HepG2 (cell line): ENCODE results near the gene ATP6V0D1. TPM values are rescaled to one million over a fixed set of nuclear protein-coding genes. Genes with fewer than 3 reads are reported as not detected.

Source experiments
- CEBPG ChIP-seq: IDR thresholded peaks from 2 replicates; pipeline ENCODE4 v1.6.1; 2016
- ERF ChIP-seq: IDR thresholded peaks from 2 replicates; pipeline ENCODE4 v1.6.1; 2018; ENCODE audit warnings: missing biosample characterization, missing genetic modification reagents
- EZH2 ChIP-seq: conservative IDR thresholded peaks from 2 replicates; pipeline ENCODE4 v1.6.1; 2012; ENCODE audit warnings: mild to moderate bottlenecking, low read depth, low read length, moderate library complexity
- HMG20B ChIP-seq: conservative IDR thresholded peaks from 2 replicates; pipeline ENCODE4 v1.6.1; 2016; ENCODE audit warnings: missing genetic modification reagents, missing compliant biosample characterization
- NCOA2 ChIP-seq: sonication (generic); formaldehyde crosslinking; IDR thresholded peaks from 2 replicates; pipeline ENCODE4 v1.8.0; 2022; ENCODE audit warnings: inconsistent platforms
- NPAS2 ChIP-seq: sonication (generic); formaldehyde crosslinking; IDR thresholded peaks from 2 replicates; pipeline ENCODE4 v1.8.0; 2022; ENCODE audit warnings: mild to moderate bottlenecking, missing genetic modification reagents, borderline replicate concordance
- PHB2 ChIP-seq: fragments of 450-650 bp; IDR thresholded peaks from 2 replicates; pipeline ENCODE4 v1.6.1; 2018; ENCODE audit not compliant: partially characterized antibody
- PHF5A ChIP-seq: IDR thresholded peaks from one replicate; pipeline ENCODE4 v1.6.1; 2018; ENCODE audit warnings: low read depth, missing genetic modification reagents; ENCODE audit not compliant: unreplicated experiment
- RNF2 ChIP-seq: fragments of 450-650 bp; conservative IDR thresholded peaks from 2 replicates; pipeline ENCODE4 v1.6.1; 2016; ENCODE audit warnings: low read depth
- SRSF4 ChIP-seq: fragments of 200-400 bp; formaldehyde crosslinking; IDR thresholded peaks from one replicate; pipeline ENCODE4 v1.6.1; 2018; ENCODE audit warnings: mild to moderate bottlenecking, low read depth, low read length, moderate library complexity; ENCODE audit not compliant: poor library complexity, severe bottlenecking
- WIZ ChIP-seq: sonication (generic); formaldehyde crosslinking; IDR thresholded peaks from 2 replicates; pipeline ENCODE4 v1.5.1; 2020; ENCODE audit warnings: mild to moderate bottlenecking, missing genetic modification reagents
- ZKSCAN8 ChIP-seq: IDR thresholded peaks from 2 replicates; pipeline ENCODE4 v1.6.1; 2016; ENCODE audit warnings: borderline replicate concordance, missing genetic modification reagents, missing compliant biosample characterization
- ZNF446 ChIP-seq: sonication (generic); formaldehyde crosslinking; IDR thresholded peaks from 2 replicates; pipeline ENCODE4 v1.5.0; 2020; ENCODE audit warnings: mild to moderate bottlenecking, missing genetic modification reagents
- ZSCAN22 ChIP-seq: sonication (generic); formaldehyde crosslinking; IDR thresholded peaks from 2 replicates; pipeline ENCODE4 v1.4.0; 2020; ENCODE audit warnings: mild to moderate bottlenecking, missing genetic modification reagents
- polyA plus RNA-seq, 8 experiments: library from polyadenylated mRNA; depleted of rRNA in 3 of 8; stranded (reverse) in 7 of 8; unstranded in 1 of 8; fragments of >200 nt; fragmentation: Illumina TruSeq in 4 of 8; extraction: Trizol in 4 of 8; gene quantifications; 2 replicates each; pipeline versions ENCODE4 v1.2.1 to v1.2.3, GENCODE V29; 2011 to 2016; ENCODE audit warnings: low read depth in 4 of 8, missing spikeins in 1 of 8, mixed read lengths in 1 of 8; ENCODE audit not compliant: insufficient read depth in 1 of 8
- total RNA-seq, 5 experiments: library from RNA; depleted of rRNA; stranded (reverse); fragments of >200 nt; fragmentation: Illumina TruSeq; extraction: Trizol; gene quantifications; 2 replicates each; pipeline ENCODE4 v1.2.3, GENCODE V29; 2016; ENCODE audit warnings: low read depth in 1 of 5
- TF ChIP-seq, protein P1 (sequence below): sonication (generic); formaldehyde crosslinking; IDR thresholded peaks from 2 replicates; pipeline ENCODE4 v1.9.0; 2021; ENCODE audit warnings: missing genetic modification reagents, borderline replicate concordance
- TF ChIP-seq, protein P2 (sequence below): sonication (generic); formaldehyde crosslinking; IDR thresholded peaks from 2 replicates; pipeline ENCODE4 v1.4.0; 2020; ENCODE audit warnings: missing genetic modification reagents
- TF ChIP-seq, protein P3 (sequence below): sonication (generic); formaldehyde crosslinking; IDR thresholded peaks from 2 replicates; pipeline ENCODE4 v1.4.0; 2020; ENCODE audit warnings: missing genetic modification reagents
- TF ChIP-seq, protein P4 (sequence below), 2 experiments: sonication (generic) in 1 of 2; formaldehyde crosslinking in 1 of 2; IDR thresholded peaks; 2 replicates each; pipeline versions ENCODE4 v1.5.1 to v1.6.1; 2011 to 2020; ENCODE audit warnings: borderline replicate concordance in 1 of 2, low read depth in 1 of 2, low read length in 1 of 2, mild to moderate bottlenecking in 1 of 2, missing genetic modification reagents in 1 of 2, moderate library complexity in 1 of 2
- TF ChIP-seq, protein P5 (sequence below): sonication (generic); formaldehyde crosslinking; IDR thresholded peaks from 2 replicates; pipeline ENCODE4 v1.5.1; 2020; ENCODE audit warnings: missing genetic modification reagents, mild to moderate bottlenecking, borderline replicate concordance

Gene ATP6V0D1
- total and polyA plus RNA-seq, 2 of the 13 experiments (the other 11 are each of a cell fraction or from before 2014, with no cell fraction given), result 51.1 to 61.3 TPM

DNA sequence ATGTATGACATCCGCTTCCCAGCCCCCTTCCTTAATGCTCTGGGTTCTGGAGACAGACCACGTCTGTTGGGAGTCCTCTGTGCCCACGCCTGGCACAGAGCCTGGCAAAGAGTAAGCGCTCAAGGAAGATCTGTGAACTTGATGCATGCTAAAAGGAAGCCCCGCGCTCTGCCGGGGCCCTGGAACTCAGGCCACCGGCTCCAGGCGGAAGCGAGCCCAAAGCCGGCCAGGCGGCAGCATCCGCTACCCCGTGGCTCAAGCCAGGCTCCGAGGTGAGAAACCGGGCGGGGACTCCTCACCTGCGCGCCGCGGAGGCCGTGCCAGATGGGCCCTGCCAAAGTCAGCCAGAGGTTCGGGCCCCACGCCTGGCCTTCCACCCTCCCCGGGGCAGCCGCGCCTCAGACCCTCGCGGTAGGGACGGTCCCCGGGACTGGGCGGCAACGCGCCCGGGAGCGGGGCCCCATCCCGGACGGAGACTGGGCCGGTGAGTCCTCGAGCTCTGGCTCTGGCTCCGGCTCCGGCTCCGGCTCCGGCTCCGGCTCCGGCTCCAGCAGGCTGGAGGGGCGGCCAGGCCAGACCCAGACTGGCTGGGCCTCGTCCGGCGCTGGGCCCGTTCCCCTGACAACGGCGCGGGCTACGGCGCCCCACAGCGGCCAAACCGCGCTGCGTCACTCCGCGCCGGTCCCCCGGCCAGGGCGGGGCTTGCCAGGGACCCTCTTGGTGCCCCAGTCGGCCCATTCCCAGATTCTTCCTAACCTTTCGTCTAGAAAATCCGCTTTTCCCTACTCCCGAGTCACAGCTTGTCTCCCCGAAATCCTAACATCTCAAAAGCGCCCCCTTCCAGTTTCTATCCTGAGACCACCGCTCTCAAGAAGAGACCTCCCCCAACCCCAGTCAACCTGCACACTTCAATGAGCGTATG is 64.8 kb downstream of the ATP6V0D1 start, which contains the start of gene ZDHHC1 (continued):
- TF ChIP-seq, protein P1, sequence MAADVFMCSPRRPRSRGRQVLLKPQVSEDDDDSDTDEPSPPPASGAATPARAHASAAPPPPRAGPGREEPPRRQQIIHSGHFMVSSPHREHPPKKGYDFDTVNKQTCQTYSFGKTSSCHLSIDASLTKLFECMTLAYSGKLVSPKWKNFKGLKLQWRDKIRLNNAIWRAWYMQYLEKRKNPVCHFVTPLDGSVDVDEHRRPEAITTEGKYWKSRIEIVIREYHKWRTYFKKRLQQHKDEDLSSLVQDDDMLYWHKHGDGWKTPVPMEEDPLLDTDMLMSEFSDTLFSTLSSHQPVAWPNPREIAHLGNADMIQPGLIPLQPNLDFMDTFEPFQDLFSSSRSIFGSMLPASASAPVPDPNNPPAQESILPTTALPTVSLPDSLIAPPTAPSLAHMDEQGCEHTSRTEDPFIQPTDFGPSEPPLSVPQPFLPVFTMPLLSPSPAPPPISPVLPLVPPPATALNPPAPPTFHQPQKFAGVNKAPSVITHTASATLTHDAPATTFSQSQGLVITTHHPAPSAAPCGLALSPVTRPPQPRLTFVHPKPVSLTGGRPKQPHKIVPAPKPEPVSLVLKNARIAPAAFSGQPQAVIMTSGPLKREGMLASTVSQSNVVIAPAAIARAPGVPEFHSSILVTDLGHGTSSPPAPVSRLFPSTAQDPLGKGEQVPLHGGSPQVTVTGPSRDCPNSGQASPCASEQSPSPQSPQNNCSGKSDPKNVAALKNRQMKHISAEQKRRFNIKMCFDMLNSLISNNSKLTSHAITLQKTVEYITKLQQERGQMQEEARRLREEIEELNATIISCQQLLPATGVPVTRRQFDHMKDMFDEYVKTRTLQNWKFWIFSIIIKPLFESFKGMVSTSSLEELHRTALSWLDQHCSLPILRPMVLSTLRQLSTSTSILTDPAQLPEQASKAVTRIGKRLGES (CRISPR knock-in tag), result peak; percentile 60; the same call in 1 of the 2 replicates
- peak; percentile 48; the same call in 1 of the 2 replicates for TF ChIP-seq ERF (CRISPR knock-in tag)
- peak; percentile 27 for TF ChIP-seq PHF5A
- no peak for TF ChIP-seq ZSCAN22 (CRISPR knock-in tag)
- no peak for TF ChIP-seq SRSF4
- no peak; the same call in 1 of the 2 replicates for TF ChIP-seq NCOA2 (CRISPR knock-in tag)
- TF ChIP-seq WIZ (CRISPR knock-in tag), result no peak; the same call in 1 of the 2 replicates
- TF ChIP-seq RNF2, result no peak; the same call in 1 of the 2 replicates
- no peak for TF ChIP-seq ZKSCAN8
- no peak for TF ChIP-seq CEBPG (CRISPR knock-in tag)
- TF ChIP-seq HMG20B, result no peak
- TF ChIP-seq NPAS2 (CRISPR knock-in tag), result no peak
- TF ChIP-seq, protein P2, sequence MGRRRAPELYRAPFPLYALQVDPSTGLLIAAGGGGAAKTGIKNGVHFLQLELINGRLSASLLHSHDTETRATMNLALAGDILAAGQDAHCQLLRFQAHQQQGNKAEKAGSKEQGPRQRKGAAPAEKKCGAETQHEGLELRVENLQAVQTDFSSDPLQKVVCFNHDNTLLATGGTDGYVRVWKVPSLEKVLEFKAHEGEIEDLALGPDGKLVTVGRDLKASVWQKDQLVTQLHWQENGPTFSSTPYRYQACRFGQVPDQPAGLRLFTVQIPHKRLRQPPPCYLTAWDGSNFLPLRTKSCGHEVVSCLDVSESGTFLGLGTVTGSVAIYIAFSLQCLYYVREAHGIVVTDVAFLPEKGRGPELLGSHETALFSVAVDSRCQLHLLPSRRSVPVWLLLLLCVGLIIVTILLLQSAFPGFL (CRISPR knock-in tag), result 0 out of 2 replicates have a peak, but pooled peaks have one; percentile 59
- TF ChIP-seq, protein P3, sequence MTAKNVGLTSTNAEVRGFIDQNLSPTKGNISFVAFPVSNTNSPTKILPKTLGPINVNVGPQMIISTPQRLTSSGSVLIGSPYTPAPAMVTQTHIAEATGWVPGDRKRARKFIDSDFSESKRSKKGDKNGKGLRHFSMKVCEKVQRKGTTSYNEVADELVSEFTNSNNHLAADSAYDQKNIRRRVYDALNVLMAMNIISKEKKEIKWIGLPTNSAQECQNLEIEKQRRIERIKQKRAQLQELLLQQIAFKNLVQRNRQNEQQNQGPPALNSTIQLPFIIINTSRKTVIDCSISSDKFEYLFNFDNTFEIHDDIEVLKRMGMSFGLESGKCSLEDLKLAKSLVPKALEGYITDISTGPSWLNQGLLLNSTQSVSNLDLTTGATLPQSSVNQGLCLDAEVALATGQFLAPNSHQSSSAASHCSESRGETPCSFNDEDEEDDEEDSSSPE (CRISPR knock-in tag), result 0 out of 2 replicates have a peak, but pooled peaks have one; percentile 41
- TF ChIP-seq, protein P4, sequence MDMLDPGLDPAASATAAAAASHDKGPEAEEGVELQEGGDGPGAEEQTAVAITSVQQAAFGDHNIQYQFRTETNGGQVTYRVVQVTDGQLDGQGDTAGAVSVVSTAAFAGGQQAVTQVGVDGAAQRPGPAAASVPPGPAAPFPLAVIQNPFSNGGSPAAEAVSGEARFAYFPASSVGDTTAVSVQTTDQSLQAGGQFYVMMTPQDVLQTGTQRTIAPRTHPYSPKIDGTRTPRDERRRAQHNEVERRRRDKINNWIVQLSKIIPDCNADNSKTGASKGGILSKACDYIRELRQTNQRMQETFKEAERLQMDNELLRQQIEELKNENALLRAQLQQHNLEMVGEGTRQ (IDR thresholded peaks at IDR 0.05; ENCODE audit: low read depth, low read length), result no peak
- TF ChIP-seq, protein P4 (CRISPR knock-in tag; IDR thresholded peaks at IDR 0.05; ENCODE audit: borderline replicate concordance), result no peak
- TF ChIP-seq, protein P5, sequence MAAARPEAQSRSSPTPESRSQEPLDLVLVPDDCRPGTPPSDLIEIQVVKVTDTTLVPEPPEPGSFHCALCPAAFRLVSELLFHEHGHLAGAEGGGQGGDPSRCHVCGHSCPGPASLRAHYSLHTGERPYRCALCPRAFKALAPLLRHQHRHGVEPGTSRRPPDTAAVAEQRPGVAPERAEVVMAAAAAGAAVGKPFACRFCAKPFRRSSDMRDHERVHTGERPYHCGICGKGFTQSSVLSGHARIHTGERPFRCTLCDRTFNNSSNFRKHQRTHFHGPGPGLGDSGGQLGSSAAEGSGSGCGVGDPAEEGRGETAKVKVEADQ (CRISPR knock-in tag), result no peak; the same call in 1 of the 2 replicates
- TF ChIP-seq PHB2, result no peak
- TF ChIP-seq EZH2, result no peak
- no peak for TF ChIP-seq ZNF446 (CRISPR knock-in tag)
